ENCODE measurements around the gene DENND6A.

DNA sequence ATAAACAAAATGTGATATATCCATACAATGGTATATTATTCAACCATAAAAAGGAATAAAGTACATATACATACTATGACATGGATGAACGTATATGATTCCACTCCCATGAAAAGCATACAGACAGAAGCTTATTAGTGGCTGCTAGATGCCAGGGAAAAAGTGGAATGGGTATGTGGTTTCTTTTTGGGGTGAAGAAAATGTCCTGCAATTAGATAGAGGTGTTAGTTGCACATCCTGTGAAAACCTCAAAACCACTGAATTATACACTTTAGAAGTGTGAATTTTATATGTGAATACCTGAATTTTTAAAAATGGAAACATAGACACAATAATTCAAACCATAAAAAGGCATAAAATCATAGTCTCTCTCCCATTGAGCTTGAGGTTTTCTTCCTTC is 11.2 kb downstream of the DENND6A start:
- TF ChIP-seq CTCF (IDR thresholded peaks at IDR 0.05) (no peak), POLR2AphosphoS5 (IDR thresholded peaks at IDR 0.05) (no peak), EP300 (IDR thresholded peaks at IDR 0.05) (no peak), POLR2A (IDR thresholded peaks at IDR 0.05) (no peak)
